Measurements from ENCODE around the gene PIAS4.

The PIAS4 gene

GRCh38 chr19:4046946-4047683 lies 39.6 kb downstream of the PIAS4 start:
- no peak for DNase-seq (ENCODE audit: low spot score)
- CTCF ChIA-PET, result no interaction called here
- POLR2A ChIA-PET (ENCODE audit: low non-redundant PET), result no interaction called here
- no peak overlapping the region; the same call in 1 of the 2 replicates for H3K27ac ChIP-seq
- no peak for TF ChIP-seq CTCF (conservative IDR thresholded peaks at IDR 0.05; ENCODE audit: low read depth)

- CTCF ChIA-PET, result no interaction called here
- POLR2A ChIA-PET (ENCODE audit: low non-redundant PET), result no interaction called here
- TF ChIP-seq CTCF (conservative IDR thresholded peaks at IDR 0.05; ENCODE audit: low read depth), result no peak
- peak overlapping the region; percentile 98 for H3K27ac ChIP-seq
- no peak for DNase-seq (ENCODE audit: low spot score)
Measured at GRCh38 chr19:4049432-4049831, 41.9 kb downstream of the PIAS4 start.

GRCh38 chr19:4051175-4052101 lies 43.9 kb downstream of the PIAS4 start:
- DNase-seq (ENCODE audit: low spot score), result peak; percentile 84
- peak overlapping the region; percentile 98 for H3K27ac ChIP-seq
- ChIA-PET POLR2A (ENCODE audit: low non-redundant PET) (no interaction called here), CTCF (interaction anchor here (1.2 kb wide), 1 partner anchor 64 kb away, joined by 4 read pairs; no protein-coding TSS in a partner anchor)
- no peak for TF ChIP-seq CTCF (conservative IDR thresholded peaks at IDR 0.05; ENCODE audit: low read depth)

- H3K27ac ChIP-seq, result peak overlapping the region; percentile 98
- DNase-seq (ENCODE audit: low spot score), result peak; percentile 85
- CTCF ChIA-PET, result interaction anchor here (0.6 to 1.2 kb wide), 2 partner anchors 65 to 789 kb away, joined by 3 to 4 read pairs; no protein-coding TSS in a partner anchor
- POLR2A ChIA-PET (ENCODE audit: low non-redundant PET), result interaction anchor here (0.5 kb wide), 2 partner anchors 9 to 45 kb away, joined by 4 to 5 read pairs; no protein-coding TSS in a partner anchor
- TF ChIP-seq CTCF (conservative IDR thresholded peaks at IDR 0.05; ENCODE audit: low read depth), result no peak
Measured at GRCh38 chr19:4052114-4052992, 44.8 kb downstream of the PIAS4 start.

GRCh38 chr19:4052993-4053422 lies 45.5 kb downstream of the PIAS4 start:
- POLR2A ChIA-PET (ENCODE audit: low non-redundant PET), result interaction anchor here (0.5 kb wide), 2 partner anchors 10 to 46 kb away, joined by 4 to 5 read pairs; no protein-coding TSS in a partner anchor
- DNase-seq (ENCODE audit: low spot score), result no peak
- TF ChIP-seq CTCF (conservative IDR thresholded peaks at IDR 0.05; ENCODE audit: low read depth), result no peak
- peak overlapping the region; percentile 98 for H3K27ac ChIP-seq
- CTCF ChIA-PET, result interaction anchor here (1.2 kb wide), 1 partner anchor 65 kb away, joined by 4 read pairs; no protein-coding TSS in a partner anchor
